CD4-positive, alpha-beta T cell treated with Interleukin-12 subunit alpha and Interleukin-12 subunit beta, for 1 hour (primary cell): Measurements from ENCODE around the gene URB1.
"Not testable (repeated sequence)": the region's sequence is repeated elsewhere in the genome, so short reads cannot be mapped to it uniquely, and the experiment has no call there.

ENCODE experiments used
- DNase-seq: peaks from one replicate; pipeline ENCODE4 v3.0.0-alpha.2; 2020

URB1 gene

DNA sequence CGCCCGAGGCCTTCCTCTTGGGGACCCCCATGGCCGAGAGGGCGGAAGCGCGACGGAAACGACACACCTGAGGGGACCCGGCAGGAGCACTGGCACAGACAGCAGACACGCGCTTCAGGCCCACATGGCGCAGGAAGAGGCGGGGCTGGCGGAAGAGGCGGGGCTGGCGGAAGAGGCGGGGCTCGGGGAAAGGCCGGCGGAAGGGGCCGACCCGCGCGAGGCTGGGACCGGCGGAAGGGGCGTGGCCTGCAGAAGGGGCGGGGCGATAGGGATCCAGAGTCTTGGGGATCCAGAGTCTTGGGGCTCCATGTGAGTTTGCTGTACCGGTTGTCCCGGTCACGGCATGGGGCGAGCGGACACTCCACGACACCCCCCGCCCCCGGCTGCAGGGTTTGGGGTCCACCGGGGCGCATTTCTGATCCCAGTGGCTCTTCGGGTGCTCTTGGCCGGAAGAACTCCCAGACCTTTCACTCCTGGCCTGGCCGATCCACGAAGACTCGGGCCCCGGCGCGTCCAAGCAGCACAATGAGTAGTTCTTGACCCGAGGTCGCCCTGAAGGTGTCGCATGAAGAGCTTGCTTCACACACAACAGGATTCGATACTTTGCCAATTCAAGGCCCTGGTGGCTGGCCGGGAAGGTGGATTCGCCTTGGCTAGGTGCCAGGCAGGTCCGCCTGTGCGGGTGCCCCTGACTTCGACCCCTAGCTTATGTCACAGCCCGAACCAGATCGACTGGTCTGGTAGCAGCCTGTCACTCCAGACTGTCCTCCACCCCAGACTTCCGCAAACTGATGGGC lies at the start of gene URB1:
URB1 (minus strand) TSS at position 133 of the 797 bp plus-strand sequence; CDS start at position 31, 102 bp downstream.
- peak; percentile 96 for DNase-seq

GRCh38 chr21:32437729-32438128 lies 44.9 kb upstream of the URB1 start:
- DNase-seq, result no peak

- DNase-seq, result not testable (repeated sequence)
Observed at GRCh38 chr21:32432982-32433660, 40.3 kb upstream of the URB1 start.

DNA sequence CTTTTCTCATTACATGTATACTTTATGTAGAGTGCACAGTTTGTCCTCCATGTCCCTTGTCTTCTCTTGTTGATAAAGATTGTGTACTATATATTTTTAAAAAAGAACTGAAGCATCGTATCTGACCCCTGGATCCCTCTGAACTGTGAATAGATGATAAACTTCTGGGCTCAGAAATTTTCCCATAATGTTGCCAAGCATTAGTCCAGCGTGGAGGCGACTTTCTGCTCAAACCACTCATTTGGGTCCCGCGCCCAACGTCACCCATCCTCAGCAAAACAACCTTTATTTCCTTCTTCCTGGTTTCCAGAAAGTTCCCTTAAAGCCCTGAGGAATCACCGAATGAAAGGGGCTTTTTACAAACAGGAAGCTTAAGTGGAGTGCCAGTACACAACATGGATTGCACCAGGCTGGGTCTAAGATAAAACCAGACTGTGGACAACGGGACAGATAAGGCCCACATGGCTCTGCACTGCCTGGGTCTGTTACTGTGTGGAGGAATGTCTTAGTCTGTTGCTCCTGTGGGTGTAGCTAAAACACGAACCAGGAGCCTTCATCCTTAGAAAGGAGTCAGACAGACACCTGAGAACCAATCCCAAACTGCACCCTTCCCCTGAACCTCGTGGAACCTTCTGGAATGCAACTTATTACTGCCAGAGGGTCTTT lies 35.3 kb upstream of the URB1 start:
- no peak for DNase-seq

GRCh38 chr21:32426592-32427051 lies 33.8 kb upstream of the URB1 start:
- DNase-seq, result no peak

GRCh38 chr21:32426066-32426465 lies 33.3 kb upstream of the URB1 start:
- no peak for DNase-seq

DNA sequence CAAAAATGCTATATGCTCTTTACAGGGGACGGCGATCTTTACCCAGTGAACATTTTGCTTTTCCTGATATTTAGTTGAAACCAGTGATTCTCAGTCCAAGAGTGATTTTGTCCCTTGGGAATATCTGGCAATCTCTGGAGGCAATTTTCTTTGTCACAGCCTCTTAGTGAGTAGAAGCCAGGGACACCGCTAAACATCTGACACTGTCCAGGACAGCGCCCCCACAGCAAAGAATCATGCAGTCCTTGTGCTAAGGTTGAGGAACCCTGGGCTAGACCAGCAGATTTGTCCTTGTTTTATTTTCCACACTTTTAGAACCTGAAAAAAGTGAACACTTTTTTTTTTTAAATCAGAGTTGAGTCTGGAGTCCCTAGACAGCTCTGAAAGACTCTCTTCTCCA lies 32.8 kb upstream of the URB1 start:
- no peak for DNase-seq

DNA sequence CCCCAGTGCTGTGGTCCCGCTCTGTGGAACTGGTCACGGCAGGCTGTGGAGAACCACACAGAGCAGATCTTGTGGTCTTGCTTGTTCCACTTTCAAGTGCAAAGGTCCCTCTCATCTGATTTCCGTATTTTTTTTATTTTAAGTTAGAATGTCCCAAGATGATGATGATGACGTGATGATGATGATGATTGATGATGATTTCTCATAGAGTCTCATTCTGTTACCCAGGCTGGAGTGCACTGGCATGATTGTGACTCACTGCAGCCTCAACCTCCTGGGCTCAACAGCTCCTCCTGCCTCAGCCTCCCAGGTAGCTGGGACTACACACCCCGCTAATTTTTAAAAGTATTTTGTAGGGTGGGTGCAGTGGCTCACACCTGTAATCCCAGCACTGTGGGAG lies 31.9 kb upstream of the URB1 start:
- DNase-seq, result no peak

GRCh38 chr21:32424191-32424535 lies 31.4 kb upstream of the URB1 start:
- no peak for DNase-seq

GRCh38 chr21:32423320-32424190 lies 30.7 kb upstream of the URB1 start:
- DNase-seq, result no peak

DNA sequence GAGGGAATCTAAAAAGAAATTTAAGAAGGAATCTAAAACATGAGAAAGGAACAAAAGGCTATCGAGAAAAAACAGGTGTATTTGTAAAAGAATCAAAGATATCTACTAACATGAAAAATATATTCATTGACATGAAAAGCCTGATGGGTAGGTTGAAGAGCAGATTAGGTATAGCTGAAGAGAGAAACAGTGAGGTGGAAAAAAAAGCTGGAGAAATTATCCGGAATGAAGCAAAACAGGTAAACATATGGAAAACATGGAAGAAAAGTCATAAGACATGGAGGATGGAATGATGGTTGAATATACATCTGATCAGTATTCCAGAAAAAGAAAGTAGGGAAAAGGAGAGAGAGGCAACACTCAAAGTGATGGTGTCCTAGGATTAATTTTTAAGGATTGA lies 29.3 kb upstream of the URB1 start:
- no peak for DNase-seq

DNA sequence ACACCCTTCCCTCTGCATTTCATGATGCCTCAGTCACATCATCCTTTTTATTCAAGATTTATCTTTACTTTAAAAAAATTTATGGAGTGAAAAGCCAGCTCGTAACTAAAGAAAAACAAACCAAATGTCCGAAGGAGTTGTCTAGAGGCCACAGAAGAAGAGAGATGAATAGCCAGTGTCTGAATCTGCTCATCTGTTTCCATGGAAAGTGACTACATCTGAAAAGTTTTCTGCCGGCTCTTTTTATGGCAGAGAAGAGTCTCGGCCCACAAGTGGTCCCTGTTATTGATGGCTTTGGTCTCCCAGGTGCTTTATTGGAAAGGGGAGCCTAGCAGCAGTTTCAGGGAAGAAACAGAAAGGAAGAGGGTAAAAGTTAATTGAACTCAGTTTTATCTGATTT lies 25.3 kb upstream of the URB1 start:
- no peak for DNase-seq

GRCh38 chr21:32415451-32416398 lies 22.9 kb upstream of the URB1 start:
- no peak for DNase-seq

GRCh38 chr21:32414579-32415358 lies 22.0 kb upstream of the URB1 start:
- no peak for DNase-seq

- DNase-seq, result no peak
Observed at GRCh38 chr21:32413697-32414578, 21.1 kb upstream of the URB1 start.

GRCh38 chr21:32413015-32413504 lies 20.2 kb upstream of the URB1 start:
- no peak for DNase-seq

- peak; percentile 82 for DNase-seq
Observed at GRCh38 chr21:32412162-32413014, 19.6 kb upstream of the URB1 start, which contains the start of gene EVA1C. Gene EVA1C (plus strand): TSS chr21:32412706. CDS start chr21:32412854, 148 bp downstream.
